ENCODE measurements around the gene IL1B.

IL1B gene

GRCh38 chr2:112828251-112828691 is 8.3 kb downstream of the IL1B start:
- DNase-seq: no peak

- DNase-seq: no peak
Observed at GRCh38 chr2:112827604-112828185, 8.9 kb downstream of the IL1B start.

GRCh38 chr2:112827009-112827408 is 9.6 kb downstream of the IL1B start:
- no peak for DNase-seq

- no peak for DNase-seq
Observed at GRCh38 chr2:112825706-112826105, 10.9 kb downstream of the IL1B start.

- no peak for DNase-seq
Observed at GRCh38 chr2:112824694-112825085, 11.9 kb downstream of the IL1B start.

- DNase-seq: no peak
Observed at GRCh38 chr2:112821682-112822081, 14.9 kb downstream of the IL1B start.

GRCh38 chr2:112821142-112821541 is 15.4 kb downstream of the IL1B start:
- DNase-seq: no peak

- no peak for DNase-seq
Observed at GRCh38 chr2:112820343-112820742, 16.2 kb downstream of the IL1B start.

GRCh38 chr2:112819081-112819480 is 17.5 kb downstream of the IL1B start:
- DNase-seq: no peak

GRCh38 chr2:112818094-112818902 is 18.3 kb downstream of the IL1B start:
- DNase-seq: no peak

GRCh38 chr2:112817082-112817689 is 19.4 kb downstream of the IL1B start:
- no peak for DNase-seq

- no peak for DNase-seq
Observed at GRCh38 chr2:112814278-112814677, 22.3 kb downstream of the IL1B start.

GRCh38 chr2:112813280-112813966 is 23.2 kb downstream of the IL1B start:
- DNase-seq: no peak

- no peak for DNase-seq
Observed at GRCh38 chr2:112812318-112813267, 24.0 kb downstream of the IL1B start.

- DNase-seq: no peak
Observed at GRCh38 chr2:112811841-112812306, 24.7 kb downstream of the IL1B start.

GRCh38 chr2:112811276-112811831 is 25.2 kb downstream of the IL1B start:
- no peak for DNase-seq

- no peak for DNase-seq
Observed at GRCh38 chr2:112809112-112809511, 27.5 kb downstream of the IL1B start.

- no peak for DNase-seq
Observed at GRCh38 chr2:112807233-112807807, 29.3 kb downstream of the IL1B start.

GRCh38 chr2:112805542-112805941 is 31.0 kb downstream of the IL1B start:
- no peak for DNase-seq

GRCh38 chr2:112803691-112804521 is 32.7 kb downstream of the IL1B start:
- no peak for DNase-seq
